ENCODE results near the gene GRID2. TPM values are rescaled to one million over a fixed set of nuclear protein-coding genes. Genes with fewer than 3 reads are reported as not detected.

Gene GRID2
- total and polyA plus RNA-seq, 11 donors = 0.29 to 0.38 (median 0.33) TPM; not detected in 8

DNA sequence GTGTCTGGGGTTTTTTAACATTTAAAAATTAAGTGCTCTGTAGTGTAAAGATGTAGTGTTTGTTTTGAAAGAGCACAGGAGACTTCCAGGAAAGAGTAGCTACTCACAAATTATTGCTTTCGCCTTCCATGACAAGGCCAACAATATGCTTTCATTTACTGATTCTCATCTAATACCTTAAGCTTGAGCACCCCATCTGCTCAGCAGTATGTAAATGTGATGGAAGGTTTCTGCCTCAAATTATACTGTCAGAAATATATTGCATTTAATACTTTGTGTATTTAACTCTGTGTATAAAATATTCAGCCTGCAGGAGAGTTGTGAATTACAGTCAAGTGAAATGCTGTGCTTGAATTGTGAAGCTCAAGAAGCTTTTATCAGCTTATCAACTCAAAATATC lies 1228.5 kb downstream of the GRID2 start:
- Histone ChIP-seq H3K9me3 (no peaks in the 10 kb centered on the region), H3K4me3 (no peak overlapping the region), H3K27me3 (no peaks in the 10 kb centered on the region), H3K4me1 (no peaks in the 10 kb centered on the region), H3K27ac (no peak overlapping the region), H3K36me3 (no peaks in the 10 kb centered on the region)
- intact Hi-C loops (cut with DNase I) = no loop called here
- DNase-seq (no peak), ATAC-seq (no peak)
- WGBS, 4 donors = 92 to 95% (median 93%) methylated on average over 1 of the region's 1 CpG
- no peak for TF ChIP-seq CTCF (IDR thresholded peaks at IDR 0.05)
- TF ChIP-seq POLR2A (IDR thresholded peaks at IDR 0.05) = no peak

DNA sequence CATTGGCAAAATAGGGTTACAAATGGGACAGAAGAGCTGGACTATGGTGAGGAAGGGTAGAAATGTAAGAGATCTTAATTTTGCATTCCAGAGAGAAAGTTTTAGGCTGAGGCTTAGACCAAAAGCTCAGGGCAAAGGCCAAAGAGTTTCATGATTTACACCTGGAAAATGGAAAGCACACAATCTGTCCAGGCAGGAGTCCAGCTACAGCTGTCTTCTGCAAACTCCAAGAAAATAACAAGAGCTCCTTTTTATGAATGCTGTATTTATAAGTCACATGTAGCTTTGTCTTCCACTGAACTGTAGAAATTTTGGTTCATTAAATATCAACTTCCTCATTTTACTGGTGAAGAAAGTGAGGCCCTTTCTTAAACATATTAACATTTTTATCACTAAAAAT lies 1236.8 kb downstream of the GRID2 start:
- DNase-seq (no peak), ATAC-seq (no peak)
- H3K36me3 ChIP-seq = no peaks in the 10 kb centered on the region
- peaks cover 0 to 9% (median 0%) of the 10 kb centered on the region in 12 donors for H3K9me3 ChIP-seq
- H3K4me1 ChIP-seq = no peaks in the 10 kb centered on the region
- no peak overlapping the region for H3K4me3 ChIP-seq
- H3K27ac ChIP-seq = no peak overlapping the region
- H3K27me3 ChIP-seq = no peaks in the 10 kb centered on the region
- intact Hi-C loops (cut with DNase I) = no loop called here
- TF ChIP-seq POLR2A (IDR thresholded peaks at IDR 0.05) (no peak), CTCF (IDR thresholded peaks at IDR 0.05) (no peak)

DNA sequence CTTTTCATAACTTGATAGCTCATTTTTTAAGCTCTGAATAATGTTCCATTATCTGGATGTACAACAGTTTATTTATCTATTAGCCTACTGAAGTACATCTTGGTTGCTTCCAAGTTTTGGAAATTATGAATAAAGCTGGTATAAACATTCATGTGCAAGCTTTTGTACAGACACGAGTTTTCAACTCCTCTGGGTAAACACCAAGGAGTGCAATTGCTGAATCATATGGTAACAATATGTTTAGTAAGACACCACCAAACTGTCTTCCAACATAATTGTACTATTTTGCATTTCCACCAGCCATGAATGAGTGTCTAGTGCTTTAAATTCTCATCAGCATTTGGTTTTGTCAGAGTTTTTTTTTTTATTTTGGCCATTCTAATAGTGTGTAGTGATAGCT lies 1258.1 kb downstream of the GRID2 start:
- intact Hi-C loops (cut with DNase I) = no loop called here
- Histone ChIP-seq H3K9me3 (peaks cover 0 to 14% (median 0%) of the 10 kb centered on the region in 12 donors), H3K36me3 (no peaks in the 10 kb centered on the region), H3K4me3 (no peak overlapping the region), H3K27ac (no peak overlapping the region), H3K27me3 (no peaks in the 10 kb centered on the region), H3K4me1 (no peaks in the 10 kb centered on the region)
- TF ChIP-seq POLR2A (IDR thresholded peaks at IDR 0.05) = no peak
- DNase-seq (no peak), ATAC-seq (no peak)
- 53 to 73% (median 71%) methylated on average over 1 of the region's 1 CpG for WGBS, 4 donors

DNA sequence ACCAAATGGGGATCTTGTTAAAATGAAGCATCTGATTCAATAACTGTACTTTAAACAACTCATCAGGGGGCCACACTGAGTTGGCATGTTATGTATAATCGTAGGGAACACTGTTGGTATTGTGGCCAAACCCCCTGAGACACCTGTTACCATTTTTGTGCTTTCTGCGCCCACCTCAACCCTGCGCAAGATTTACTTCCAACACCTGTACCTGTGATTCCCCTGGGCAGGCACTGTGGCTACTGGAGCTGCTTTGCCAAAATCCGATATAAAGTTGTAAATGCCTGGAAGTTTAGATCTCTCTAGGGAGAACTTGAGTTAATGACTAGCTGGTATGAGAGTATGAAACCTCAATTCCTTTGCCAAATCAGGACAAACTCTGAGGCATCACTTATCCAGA lies 1265.0 kb downstream of the GRID2 start:
- Histone ChIP-seq H3K4me3 (no peak overlapping the region), H3K4me1 (no peaks in the 10 kb centered on the region), H3K9me3 (peaks cover 0 to 12% (median 0%) of the 10 kb centered on the region in 12 donors), H3K36me3 (no peaks in the 10 kb centered on the region), H3K27ac (no peak overlapping the region), H3K27me3 (no peaks in the 10 kb centered on the region)
- TF ChIP-seq POLR2A (IDR thresholded peaks at IDR 0.05) (no peak), CTCF (IDR thresholded peaks at IDR 0.05) (no peak)
- DNase-seq (no peak), ATAC-seq (no peak)
- intact Hi-C loops (cut with DNase I) = no loop called here
- WGBS, 4 donors = 75 to 84% (median 79%) methylated on average over 4 of the region's 4 CpGs

DNA sequence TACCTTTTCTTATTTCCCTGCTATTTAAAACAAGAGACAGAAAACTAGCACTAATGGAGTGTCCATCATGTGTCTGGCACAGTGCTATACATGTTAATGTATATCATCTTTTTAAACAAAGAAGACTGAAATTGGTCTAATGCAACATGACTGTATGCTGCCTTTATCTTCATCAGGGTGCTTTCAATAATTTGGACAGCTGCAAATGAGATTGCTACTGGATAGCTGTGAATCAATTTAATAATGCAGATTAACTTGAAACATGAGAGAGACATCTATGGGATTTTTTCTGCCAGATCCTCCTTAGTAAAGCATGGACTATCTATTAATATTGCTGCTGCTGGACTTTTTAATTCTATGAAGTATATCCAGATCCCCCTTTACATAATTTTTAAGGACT lies 1269.5 kb downstream of the GRID2 start:
- intact Hi-C loops (cut with DNase I) = no loop called here
- Histone ChIP-seq H3K4me3 (no peak overlapping the region), H3K27me3 (no peaks in the 10 kb centered on the region), H3K36me3 (no peaks in the 10 kb centered on the region), H3K4me1 (no peaks in the 10 kb centered on the region), H3K9me3 (peaks cover 0 to 6% (median 0%) of the 10 kb centered on the region in 12 donors), H3K27ac (no peak overlapping the region)
- no peak for TF ChIP-seq CTCF (IDR thresholded peaks at IDR 0.05)
- ATAC-seq (no peak), DNase-seq (no peak)
